Thoracic aorta (tissue), 2 donors: Measurements from ENCODE around the gene GASK1A. TPM values are rescaled to one million over a fixed set of nuclear protein-coding genes. Genes with fewer than 3 reads are reported as not detected.

Experiments used
- ATAC-seq: fragments of 150-250 bp; one replicate; pipeline ENCODE4 v1.8.0; 2017; ENCODE audit warnings: low read depth; ENCODE audit not compliant: insufficient number of reproducible peaks, low FRiP score
- DNase-seq: peaks from one replicate; pipeline ENCODE4 v3.0.0-alpha.2; 2020; ENCODE audit warnings: low spot score
- H3K27ac ChIP-seq, 2 donors: fragments of 200-600 bp; sonication (generic); 1 replicate in 1 of 2; 2 replicates in 1 of 2; pipeline ENCODE4 v1.5.1; 2016; ENCODE audit warnings: mild to moderate bottlenecking in 2 of 2, moderate library complexity in 2 of 2
- H3K27me3 ChIP-seq: fragments of 200-600 bp; sonication (generic); replicated peaks from 2 replicates; pipeline ENCODE4 v1.6.0; 2016; ENCODE audit warnings: mild to moderate bottlenecking; ENCODE audit not compliant: insufficient read depth
- H3K36me3 ChIP-seq: fragments of 200-600 bp; sonication (generic); one replicate; pipeline ENCODE4 v1.5.1; 2016
- H3K4me1 ChIP-seq, 2 donors: fragments of 200-600 bp; sonication (generic); 1 replicate in 1 of 2; 2 replicates in 1 of 2; pipeline versions ENCODE4 v1.5.1 to v1.6.0; 2016; ENCODE audit warnings: low read depth in 2 of 2, mild to moderate bottlenecking in 1 of 2; ENCODE audit not compliant: control insufficient read depth in 1 of 2
- H3K4me3 ChIP-seq: fragments of 200-600 bp; sonication (generic); 2 replicates; pipeline ENCODE4 v1.5.1; 2016; ENCODE audit warnings: mild to moderate bottlenecking
- H3K9me3 ChIP-seq: fragments of 200-600 bp; sonication (generic); 2 replicates; pipeline ENCODE4 v1.5.1; 2016
- CTCF ChIP-seq: fragments of 200-600 bp; sonication (generic); IDR thresholded peaks from one replicate; pipeline ENCODE4 v1.5.1; 2019; ENCODE audit warnings: antibody characterized with exemption
- total RNA-seq, 2 donors: library from RNA; depleted of rRNA; stranded (reverse); fragments of >200 nt; gene quantifications; one replicate each; pipeline versions ENCODE4 v1.1.0 to v1.2.3, GENCODE V29; 2016

The GASK1A gene
- total RNA-seq, 2 donors from 2014 or later: 10.2 to 37.3 TPM

DNA sequence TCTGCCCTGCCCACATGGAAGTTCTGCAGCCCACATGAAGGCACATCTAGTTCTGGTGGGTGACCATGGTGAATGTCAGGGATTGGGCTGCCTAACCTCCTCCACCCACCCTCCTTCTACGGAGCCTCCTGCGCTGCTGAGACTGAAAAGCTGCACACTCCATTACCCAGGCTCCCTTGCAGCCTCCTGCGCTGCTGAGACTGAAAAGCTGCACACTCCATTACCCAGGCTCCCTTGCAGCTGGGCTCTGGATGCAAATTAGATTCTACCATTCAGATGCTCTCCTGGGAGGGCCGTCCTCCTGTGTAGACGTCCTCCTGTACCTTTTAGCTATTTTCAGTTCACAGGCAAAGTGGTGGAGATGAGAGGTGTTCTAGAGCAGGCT lies 94.7 kb downstream of the GASK1A start:
- ATAC-seq (no peak), DNase-seq (no peak)
- Histone ChIP-seq H3K27ac (no peak overlapping the region), H3K9me3 (no peaks in the 10 kb centered on the region), H3K27me3 (no peaks in the 10 kb centered on the region), H3K36me3 (no peaks in the 10 kb centered on the region), H3K4me3 (no peak overlapping the region), H3K4me1 (no peaks in the 10 kb centered on the region)
- TF ChIP-seq CTCF: no peak

DNA sequence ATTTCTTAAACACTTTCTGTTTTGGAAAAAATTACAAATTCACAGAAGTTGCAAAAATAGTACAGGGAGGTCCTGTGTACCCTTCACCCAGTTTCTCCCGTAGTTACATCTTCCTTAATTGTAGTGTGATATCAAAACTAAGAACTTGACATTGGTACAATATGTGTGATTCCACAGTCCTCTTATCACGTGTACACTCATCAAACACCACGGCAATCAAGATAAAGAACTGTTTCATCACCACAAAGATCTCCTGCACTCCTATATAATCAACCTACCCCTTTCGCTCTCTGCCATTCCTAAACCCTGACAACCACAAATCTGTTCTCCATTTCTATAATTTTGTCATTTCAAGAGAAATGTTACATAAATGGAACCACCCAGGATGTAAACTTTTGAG lies 95.4 kb downstream of the GASK1A start:
- H3K27ac ChIP-seq: no peak overlapping the region
- DNase-seq (no peak), ATAC-seq (no peak)
- H3K36me3 ChIP-seq: peaks cover 1% of the 10 kb centered on the region
- no peaks in the 10 kb centered on the region for H3K9me3 ChIP-seq
- no peaks in the 10 kb centered on the region for H3K4me1 ChIP-seq
- no peak overlapping the region for H3K4me3 ChIP-seq
- no peaks in the 10 kb centered on the region for H3K27me3 ChIP-seq
- TF ChIP-seq CTCF: no peak

DNA sequence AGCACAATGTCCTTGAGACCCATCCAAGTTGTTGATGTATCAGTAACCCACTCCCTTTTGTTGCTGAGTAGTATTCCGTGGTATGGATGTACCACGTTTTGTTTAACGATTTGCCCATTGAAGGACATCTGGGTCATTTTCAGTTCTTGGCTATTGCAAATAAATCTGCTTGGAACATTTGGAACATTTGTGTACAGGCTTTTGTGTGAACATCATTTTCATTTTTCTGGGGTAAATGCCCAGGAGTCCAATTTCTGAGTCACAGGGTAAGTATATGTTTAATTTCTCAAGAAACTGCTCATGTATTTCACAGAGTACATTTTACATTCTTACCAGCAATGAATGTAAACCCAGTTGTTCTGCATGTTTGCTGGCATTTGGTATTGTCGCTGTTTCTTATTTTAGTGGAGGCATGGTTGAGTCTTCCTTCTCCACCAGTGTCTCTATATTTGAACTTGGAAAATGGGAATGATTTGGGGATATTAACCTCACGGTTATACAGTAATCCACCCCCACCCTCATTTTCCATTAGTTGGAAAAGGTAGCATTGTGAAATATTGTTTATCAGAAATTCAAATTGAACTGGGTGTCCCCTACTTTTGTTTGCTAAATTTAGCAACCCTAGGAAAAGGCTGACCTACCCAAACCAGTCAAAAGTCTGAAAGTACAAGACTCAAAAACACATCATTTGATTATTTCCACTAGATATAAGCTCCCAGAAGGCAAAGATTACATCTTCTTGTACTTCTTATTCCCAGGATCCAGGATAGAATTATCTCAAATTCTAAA lies 96.0 kb downstream of the GASK1A start:
- Histone ChIP-seq H3K36me3 (peaks cover 8% of the 10 kb centered on the region), H3K4me1 (no peaks in the 10 kb centered on the region), H3K27ac (no peak overlapping the region), H3K27me3 (no peaks in the 10 kb centered on the region), H3K4me3 (no peak overlapping the region), H3K9me3 (no peaks in the 10 kb centered on the region)
- no peak for ATAC-seq
- no peak for TF ChIP-seq CTCF
- DNase-seq: no peak

- Histone ChIP-seq H3K4me3 (no peak overlapping the region), H3K27me3 (no peaks in the 10 kb centered on the region), H3K4me1 (no peaks in the 10 kb centered on the region), H3K36me3 (peaks cover 17% of the 10 kb centered on the region), H3K9me3 (no peaks in the 10 kb centered on the region), H3K27ac (no peak overlapping the region)
- DNase-seq: no peak
- ATAC-seq: no peak
- no peak for TF ChIP-seq CTCF
Measured at GRCh38 chr3:43075904-43076661, 97.0 kb downstream of the GASK1A start.

DNA sequence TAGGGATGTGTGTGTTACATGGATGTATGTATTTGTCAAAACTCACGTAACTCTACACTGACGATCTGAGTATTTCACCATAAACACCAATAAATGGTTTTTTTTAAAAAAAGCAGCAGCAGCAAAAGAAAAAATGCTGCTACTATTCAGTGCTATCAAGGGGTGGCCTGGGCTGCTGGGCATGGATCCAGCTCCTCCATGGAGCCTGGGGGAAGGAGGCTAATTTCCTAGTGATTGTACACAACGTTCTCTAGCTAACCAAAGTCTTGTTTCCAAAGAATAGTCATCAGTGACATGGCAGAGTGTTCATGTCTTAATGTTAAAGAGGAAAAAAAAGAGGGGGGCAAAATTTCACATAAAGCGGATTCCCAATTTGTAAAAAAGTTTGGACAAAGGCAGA lies 97.7 kb downstream of the GASK1A start:
- Histone ChIP-seq H3K4me3 (no peak overlapping the region), H3K27me3 (no peaks in the 10 kb centered on the region), H3K27ac (no peak overlapping the region), H3K9me3 (no peaks in the 10 kb centered on the region), H3K4me1 (no peaks in the 10 kb centered on the region), H3K36me3 (peaks cover 19% of the 10 kb centered on the region)
- no peak for TF ChIP-seq CTCF
- DNase-seq (no peak), ATAC-seq (no peak)
